ENCODE data around the gene VSIG10.

DNA sequence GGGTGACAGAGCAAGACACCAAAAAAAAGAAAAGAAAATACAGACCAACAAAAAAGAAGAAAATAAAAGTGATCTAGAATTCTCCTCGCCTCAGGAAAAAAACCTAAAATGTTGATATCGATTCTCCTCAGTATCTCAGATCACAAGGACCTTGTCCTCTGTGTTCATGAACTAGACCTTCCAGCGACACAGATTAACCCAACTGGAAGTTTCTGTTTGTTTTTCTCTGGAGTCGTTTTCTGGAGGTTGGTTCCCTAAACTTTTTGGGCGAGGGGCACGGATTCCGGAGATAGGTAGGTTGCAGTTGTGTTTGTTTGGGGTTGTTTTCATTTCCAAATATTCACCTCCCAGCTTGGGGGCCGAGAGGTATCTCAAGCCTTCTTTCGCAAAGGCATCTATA lies 87.9 kb downstream of the VSIG10 start:
- TF ChIP-seq, protein P1, sequence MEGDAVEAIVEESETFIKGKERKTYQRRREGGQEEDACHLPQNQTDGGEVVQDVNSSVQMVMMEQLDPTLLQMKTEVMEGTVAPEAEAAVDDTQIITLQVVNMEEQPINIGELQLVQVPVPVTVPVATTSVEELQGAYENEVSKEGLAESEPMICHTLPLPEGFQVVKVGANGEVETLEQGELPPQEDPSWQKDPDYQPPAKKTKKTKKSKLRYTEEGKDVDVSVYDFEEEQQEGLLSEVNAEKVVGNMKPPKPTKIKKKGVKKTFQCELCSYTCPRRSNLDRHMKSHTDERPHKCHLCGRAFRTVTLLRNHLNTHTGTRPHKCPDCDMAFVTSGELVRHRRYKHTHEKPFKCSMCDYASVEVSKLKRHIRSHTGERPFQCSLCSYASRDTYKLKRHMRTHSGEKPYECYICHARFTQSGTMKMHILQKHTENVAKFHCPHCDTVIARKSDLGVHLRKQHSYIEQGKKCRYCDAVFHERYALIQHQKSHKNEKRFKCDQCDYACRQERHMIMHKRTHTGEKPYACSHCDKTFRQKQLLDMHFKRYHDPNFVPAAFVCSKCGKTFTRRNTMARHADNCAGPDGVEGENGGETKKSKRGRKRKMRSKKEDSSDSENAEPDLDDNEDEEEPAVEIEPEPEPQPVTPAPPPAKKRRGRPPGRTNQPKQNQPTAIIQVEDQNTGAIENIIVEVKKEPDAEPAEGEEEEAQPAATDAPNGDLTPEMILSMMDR (IDR thresholded peaks at IDR 0.05 in 4 of 5, conservative IDR thresholded peaks at IDR 0.05 in 1 of 5), result no peak
- no peak for TF ChIP-seq POLR2A (IDR thresholded peaks at IDR 0.05)

All from gastrocnemius medialis (tissue), 4 donors.